Keratinocyte (primary cell): ENCODE results near the gene PPM1H. TPM values are rescaled to one million over a fixed set of nuclear protein-coding genes. Genes with fewer than 3 reads are reported as not detected.

ENCODE experiments used
- DNase-seq: peaks from one replicate; pipeline ENCODE4 v3.0.0-alpha.2; 2011; ENCODE audit warnings: low read depth, missing footprints, low spot score
- FAIRE-seq: peaks from 2 replicates; lab custom pipeline; 2011; peaks lifted over from hg19 to GRCh38; lab: Jason Lieb, UNC
- H2AFZ ChIP-seq: 2 replicates; pipeline ENCODE4 v1.6.0; 2012; ENCODE audit warnings: low read length, control low read depth, inconsistent platforms; ENCODE audit not compliant: control insufficient read depth
- H3K27ac ChIP-seq: 2 replicates; pipeline ENCODE4 v1.5.1; 2011; ENCODE audit warnings: low read length; ENCODE audit not compliant: control insufficient read depth, insufficient read depth
- H3K27me3 ChIP-seq: 3 replicates; pipeline ENCODE4 v1.6.0; 2011; ENCODE audit warnings: low read length; ENCODE audit not compliant: control insufficient read depth, insufficient read depth; ENCODE audit errors: extremely low read depth
- H3K36me3 ChIP-seq, 2 experiments: 2 replicates in 1 of 2; 3 replicates in 1 of 2; pipeline ENCODE4 v1.5.1; 2011; ENCODE audit warnings: low read length in 2 of 2, mild to moderate bottlenecking in 1 of 2; ENCODE audit not compliant: control insufficient read depth in 2 of 2, insufficient read depth in 2 of 2; ENCODE audit errors: extremely low read depth in 1 of 2
- H3K4me1 ChIP-seq: 3 replicates; pipeline ENCODE4 v1.5.1; 2011; ENCODE audit warnings: low read length; ENCODE audit not compliant: control insufficient read depth, insufficient read depth; ENCODE audit errors: extremely low read depth
- H3K4me2 ChIP-seq: 3 replicates; pipeline ENCODE4 v1.6.0; 2011; ENCODE audit warnings: low read depth, low read length; ENCODE audit not compliant: control insufficient read depth, insufficient read depth; ENCODE audit errors: extremely low read depth
- H3K4me3 ChIP-seq, 3 experiments: fragments of 200-600 bp in 1 of 3; sonication (generic) in 1 of 3; 2 replicates in 2 of 3; 3 replicates in 1 of 3; pipeline ENCODE4 v1.5.1; 2011 to 2016; ENCODE audit warnings: low read length in 3 of 3, mild to moderate bottlenecking in 3 of 3, control low read depth in 2 of 3, inconsistent platforms in 1 of 3, low read depth in 1 of 3, mixed read lengths in 1 of 3, mixed run types in 1 of 3, moderate library complexity in 1 of 3; ENCODE audit not compliant: control insufficient read depth in 2 of 3, insufficient read depth in 2 of 3; ENCODE audit errors: extremely low read depth in 1 of 3
- H3K79me2 ChIP-seq: 2 replicates; pipeline ENCODE4 v1.6.0; 2012; ENCODE audit warnings: low read length; ENCODE audit not compliant: control insufficient read depth, insufficient read depth
- H3K9ac ChIP-seq: 3 replicates; pipeline ENCODE4 v1.6.0; 2011; ENCODE audit warnings: low read length; ENCODE audit not compliant: control insufficient read depth, insufficient read depth; ENCODE audit errors: extremely low read depth
- H3K9me1 ChIP-seq: 3 replicates; pipeline ENCODE4 v1.6.0; 2011; ENCODE audit warnings: low read length; ENCODE audit not compliant: control insufficient read depth, insufficient read depth; ENCODE audit errors: extremely low read depth
- H3K9me3 ChIP-seq: 2 replicates; pipeline ENCODE4 v1.5.1; 2012; ENCODE audit warnings: low read depth, low read length; ENCODE audit not compliant: control insufficient read depth
- H4K20me1 ChIP-seq: 3 replicates; pipeline ENCODE4 v1.6.0; 2011; ENCODE audit warnings: low read length; ENCODE audit not compliant: control insufficient read depth, insufficient read depth; ENCODE audit errors: extremely low read depth
- EZH2 ChIP-seq: IDR thresholded peaks from one replicate; pipeline ENCODE4 v1.6.1; 2012; ENCODE audit warnings: inconsistent platforms, mild to moderate bottlenecking, low read length, moderate library complexity
- dilution Hi-C: fragments of 300-500 bp; cut with MboI; formaldehyde crosslinking; loops from one replicate; pipeline ENCODE4 v1.7.0; 2020; ENCODE audit warnings: low sequenced_read_pairs; ENCODE audit not compliant: extremely low pct_ligation_motif_present
- polyA plus RNA-seq, 5 experiments: library from polyadenylated mRNA; depleted of rRNA in 3 of 5; stranded (reverse) in 3 of 5; stranded (forward) in 1 of 5; unstranded in 1 of 5; fragments of >200 nt; gene quantifications; 1 replicate in 1 of 5; 2 replicates in 3 of 5; 3 replicates in 1 of 5; pipeline versions ENCODE4 v1.2.1 to v1.2.3, GENCODE V29; 2011 to 2012; ENCODE audit warnings: missing spikeins in 2 of 5, low read depth in 1 of 5, low replicate concordance in 1 of 5
- TF ChIP-seq, protein P1 (sequence below), 3 experiments: IDR thresholded peaks in 1 of 3; conservative IDR thresholded peaks in 1 of 3; optimal IDR thresholded peaks in 1 of 3; 2 replicates in 2 of 3; 3 replicates in 1 of 3; pipeline versions ENCODE3 to v1.5.1; 2011; ENCODE audit warnings: low read length in 3 of 3, mild to moderate bottlenecking in 3 of 3, moderate library complexity in 2 of 3, control low read depth in 1 of 3, inconsistent platforms in 1 of 3; ENCODE audit not compliant: insufficient read depth in 2 of 3; ENCODE audit errors: extremely low read depth in 1 of 3

Gene PPM1H
- polyA plus RNA-seq, 1 donor (not counting 4 experiments of a cell fraction or from before 2014, with no cell fraction given), result 0.09 TPM

DNA sequence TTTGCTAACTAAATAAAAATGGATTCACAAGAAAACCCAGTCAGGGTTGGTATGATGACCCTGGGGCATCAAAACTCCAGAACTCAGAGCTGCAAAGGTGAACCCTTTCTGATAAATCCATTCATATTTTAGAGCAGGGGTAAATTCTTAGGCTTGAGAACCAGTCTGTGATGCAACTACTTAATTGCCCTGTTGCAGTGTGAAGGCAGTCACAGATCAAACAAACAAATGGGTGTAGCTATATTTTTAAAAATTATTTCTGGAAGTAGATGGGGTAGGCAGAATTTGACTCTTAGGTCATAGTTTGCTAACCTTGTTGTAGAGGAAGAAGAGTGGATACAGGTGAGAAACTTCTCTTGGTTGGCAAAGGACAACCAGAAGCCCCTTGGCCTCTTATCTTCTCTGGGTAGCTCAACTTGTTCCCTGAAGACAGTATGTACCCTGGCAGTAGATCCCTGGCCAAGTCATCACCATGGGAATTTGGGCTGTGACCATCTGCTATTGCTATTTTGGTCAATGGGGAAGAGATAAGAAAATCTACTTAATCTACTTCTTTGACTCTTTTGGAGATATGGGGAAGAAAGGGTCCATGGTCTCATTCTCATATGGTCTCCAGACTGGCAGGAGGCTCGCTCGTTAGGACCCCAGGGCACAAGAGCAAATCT lies 216.1 kb downstream of the PPM1H start:
- H3K9me3 ChIP-seq, result no peaks in the 10 kb centered on the region
- H3K4me1 ChIP-seq, result peaks cover 1% of the 10 kb centered on the region
- H2AFZ ChIP-seq, result no peak overlapping the region
- H4K20me1 ChIP-seq, result no peaks in the 10 kb centered on the region
- no peak overlapping the region for H3K27ac ChIP-seq
- H3K27me3 ChIP-seq, result no peaks in the 10 kb centered on the region
- no peaks in the 10 kb centered on the region for H3K79me2 ChIP-seq
- no peak overlapping the region for H3K9ac ChIP-seq
- H3K4me3 ChIP-seq, result no peak overlapping the region
- no peaks in the 10 kb centered on the region for H3K9me1 ChIP-seq
- dilution Hi-C loops, result no loop called here
- no peak for FAIRE-seq
- DNase-seq, result no peak
- no peaks in the 10 kb centered on the region for H3K36me3 ChIP-seq
- TF ChIP-seq, protein P1, sequence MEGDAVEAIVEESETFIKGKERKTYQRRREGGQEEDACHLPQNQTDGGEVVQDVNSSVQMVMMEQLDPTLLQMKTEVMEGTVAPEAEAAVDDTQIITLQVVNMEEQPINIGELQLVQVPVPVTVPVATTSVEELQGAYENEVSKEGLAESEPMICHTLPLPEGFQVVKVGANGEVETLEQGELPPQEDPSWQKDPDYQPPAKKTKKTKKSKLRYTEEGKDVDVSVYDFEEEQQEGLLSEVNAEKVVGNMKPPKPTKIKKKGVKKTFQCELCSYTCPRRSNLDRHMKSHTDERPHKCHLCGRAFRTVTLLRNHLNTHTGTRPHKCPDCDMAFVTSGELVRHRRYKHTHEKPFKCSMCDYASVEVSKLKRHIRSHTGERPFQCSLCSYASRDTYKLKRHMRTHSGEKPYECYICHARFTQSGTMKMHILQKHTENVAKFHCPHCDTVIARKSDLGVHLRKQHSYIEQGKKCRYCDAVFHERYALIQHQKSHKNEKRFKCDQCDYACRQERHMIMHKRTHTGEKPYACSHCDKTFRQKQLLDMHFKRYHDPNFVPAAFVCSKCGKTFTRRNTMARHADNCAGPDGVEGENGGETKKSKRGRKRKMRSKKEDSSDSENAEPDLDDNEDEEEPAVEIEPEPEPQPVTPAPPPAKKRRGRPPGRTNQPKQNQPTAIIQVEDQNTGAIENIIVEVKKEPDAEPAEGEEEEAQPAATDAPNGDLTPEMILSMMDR (optimal IDR thresholded peaks at IDR 0.05 in 1 of 3, IDR thresholded peaks at IDR 0.05 in 1 of 3, conservative IDR thresholded peaks at IDR 0.05 in 1 of 3; ENCODE audit: extremely low read depth in 1 of 3, insufficient read depth in 2 of 3, low read length in 3 of 3), result no peak
- no peak for TF ChIP-seq EZH2
- no peak overlapping the region for H3K4me2 ChIP-seq

DNA sequence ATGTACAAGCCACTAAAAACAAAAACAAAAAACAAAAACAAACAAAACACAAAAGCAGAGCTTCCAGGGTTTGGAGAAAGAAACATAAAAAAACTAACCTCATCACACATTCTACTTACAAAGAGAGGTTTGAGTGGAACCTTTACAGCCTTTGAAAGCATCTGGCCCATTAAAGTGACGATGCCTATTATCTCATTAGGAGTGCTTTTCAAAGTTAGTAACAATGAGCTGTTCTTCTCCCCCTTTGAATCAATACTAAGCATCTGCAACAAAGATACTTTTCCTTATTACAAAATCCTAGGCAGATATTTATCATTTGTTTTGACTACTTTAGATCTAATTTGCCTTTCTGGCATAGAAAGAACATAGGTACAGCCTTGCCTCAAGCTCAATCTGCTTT lies 217.3 kb downstream of the PPM1H start:
- no peak for FAIRE-seq
- H3K4me2 ChIP-seq, result no peak overlapping the region
- no peaks in the 10 kb centered on the region for H3K4me1 ChIP-seq
- no peaks in the 10 kb centered on the region for H3K9me3 ChIP-seq
- H3K9me1 ChIP-seq, result no peaks in the 10 kb centered on the region
- no peak overlapping the region for H2AFZ ChIP-seq
- H4K20me1 ChIP-seq, result no peaks in the 10 kb centered on the region
- dilution Hi-C loops, result no loop called here
- H3K4me3 ChIP-seq, result no peak overlapping the region
- H3K27ac ChIP-seq, result no peak overlapping the region
- no peaks in the 10 kb centered on the region for H3K79me2 ChIP-seq
- H3K27me3 ChIP-seq, result no peaks in the 10 kb centered on the region
- TF ChIP-seq, protein P1 (optimal IDR thresholded peaks at IDR 0.05 in 1 of 3, IDR thresholded peaks at IDR 0.05 in 1 of 3, conservative IDR thresholded peaks at IDR 0.05 in 1 of 3; ENCODE audit: extremely low read depth in 1 of 3, insufficient read depth in 2 of 3, low read length in 3 of 3), result no peak
- TF ChIP-seq EZH2, result no peak
- H3K36me3 ChIP-seq, result no peaks in the 10 kb centered on the region
- no peak for DNase-seq
- no peak overlapping the region for H3K9ac ChIP-seq
